IMR-90 (cell line): ENCODE measurements around the gene DLGAP4. TPM values are rescaled to one million over a fixed set of nuclear protein-coding genes. Genes with fewer than 3 reads are reported as not detected.

Experiments
- ATAC-seq: fragments of 200-7000 bp; cut with Tn5 transposase; 2 replicates; pipeline ENCODE4 v1.9.1; 2020; ENCODE audit warnings: low read depth, mild to moderate bottlenecking, moderate library complexity
- BruUV-seq: library from RNA; stranded (reverse); fragments of 400-500 nt; replicated peaks from 2 replicates; lab custom pipeline; 2021; lab: Mats Ljungman, UMichigan
- CTCF ChIA-PET: fragments of 300-600 bp; formaldehyde crosslinking; extraction: SDS; loops from one replicate; lab custom pipeline; 2021; ENCODE audit warnings: antibody characterized with exemption; lab: Yijun Ruan, JAX
- POLR2A ChIA-PET: fragments of 300-600 bp; sonication (Branson Sonifier 250); formaldehyde crosslinking; loops from one replicate; lab custom pipeline; 2022; ENCODE audit warnings: antibody characterized with exemption; ENCODE audit not compliant: unreplicated experiment; lab: Charles Lee
- DNase-seq: peaks from one replicate; pipeline ENCODE4 v3.0.0; 2013
- H2AFZ ChIP-seq: replicated peaks from 2 replicates; pipeline ENCODE3; 2013; ENCODE audit warnings: low read length, mild to moderate bottlenecking; ENCODE audit not compliant: poor library complexity
- H2AK5ac ChIP-seq: 2 replicates; pipeline ENCODE4 v1.6.1; 2013; ENCODE audit warnings: low read depth, low read length, inconsistent platforms
- H2AK9ac ChIP-seq: replicated peaks from 2 replicates; pipeline ENCODE3; 2013; ENCODE audit warnings: mild to moderate bottlenecking, low read depth, low read length, moderate library complexity; ENCODE audit not compliant: poor library complexity
- H2BK120ac ChIP-seq: 2 replicates; pipeline ENCODE4 v1.6.1; 2013; ENCODE audit warnings: low read depth, low read length, inconsistent platforms
- H2BK15ac ChIP-seq: 3 replicates; pipeline ENCODE4 v1.6.1; 2013; ENCODE audit warnings: low read depth, low read length, inconsistent platforms
- H2BK20ac ChIP-seq: 2 replicates; pipeline ENCODE4 v1.6.1; 2013; ENCODE audit warnings: low read depth, mild to moderate bottlenecking, inconsistent platforms, low read length, moderate library complexity
- H2BK5ac ChIP-seq: 2 replicates; pipeline ENCODE4 v1.6.1; 2013; ENCODE audit warnings: mild to moderate bottlenecking, low read depth, low read length, inconsistent platforms; ENCODE audit not compliant: poor library complexity, severe bottlenecking
- H3K14ac ChIP-seq: replicated peaks from 2 replicates; pipeline ENCODE4 v1.6.1; 2013; ENCODE audit warnings: low read depth, low read length, inconsistent platforms
- H3K18ac ChIP-seq: 2 replicates; pipeline ENCODE4 v1.6.1; 2013; ENCODE audit warnings: low read depth, low read length, control low read depth
- H3K23ac ChIP-seq: 2 replicates; pipeline ENCODE4 v1.6.1; 2013; ENCODE audit warnings: low read depth, low read length, inconsistent platforms
- H3K27ac ChIP-seq: 2 replicates; pipeline ENCODE4 v1.5.1; 2013; ENCODE audit warnings: mild to moderate bottlenecking, control low read depth, low read length; ENCODE audit not compliant: insufficient read depth
- H3K27me3 ChIP-seq: 2 replicates; pipeline ENCODE4 v1.6.1; 2013; ENCODE audit warnings: low read length; ENCODE audit not compliant: control insufficient read depth, insufficient read depth
- H3K36me3 ChIP-seq: 2 replicates; pipeline ENCODE4 v1.6.1; 2013; ENCODE audit warnings: low read length, mixed read lengths; ENCODE audit not compliant: control insufficient read depth, insufficient read depth
- H3K4ac ChIP-seq: 2 replicates; pipeline ENCODE4 v1.6.1; 2013; ENCODE audit warnings: low read depth, low read length, inconsistent platforms
- H3K4me1 ChIP-seq: 2 replicates; pipeline ENCODE4 v1.6.1; 2013; ENCODE audit warnings: low read length, mixed read lengths; ENCODE audit not compliant: control insufficient read depth, insufficient read depth
- H3K4me2 ChIP-seq: 2 replicates; pipeline ENCODE4 v1.6.1; 2013; ENCODE audit warnings: low read depth, mild to moderate bottlenecking, control low read depth, low read length, moderate library complexity
- H3K4me3 ChIP-seq: 2 replicates; pipeline ENCODE4 v1.5.1; 2013; ENCODE audit warnings: low read depth, mild to moderate bottlenecking, control low read depth, low read length, moderate library complexity; ENCODE audit not compliant: insufficient read depth
- H3K56ac ChIP-seq: 2 replicates; pipeline ENCODE4 v1.6.1; 2013; ENCODE audit warnings: low read length, inconsistent platforms; ENCODE audit not compliant: insufficient read depth; ENCODE audit errors: extremely low read depth
- H3K79me1 ChIP-seq, 2 experiments: 2 replicates each; pipeline ENCODE4 v1.6.1; 2013; ENCODE audit warnings: low read length in 2 of 2, inconsistent platforms in 1 of 2, low read depth in 1 of 2
- H3K9ac ChIP-seq: 2 replicates; pipeline ENCODE4 v1.6.1; 2013; ENCODE audit warnings: low read depth, low read length, control low read depth
- H3K9me1 ChIP-seq: 2 replicates; pipeline ENCODE4 v1.6.1; 2013; ENCODE audit warnings: low read length, inconsistent platforms; ENCODE audit not compliant: insufficient read depth
- H3K9me3 ChIP-seq: 2 replicates; pipeline ENCODE4 v1.6.1; 2013; ENCODE audit warnings: low read length; ENCODE audit not compliant: control insufficient read depth, insufficient read depth
- H4K20me1 ChIP-seq: 2 replicates; pipeline ENCODE4 v1.6.1; 2013; ENCODE audit warnings: low read length, inconsistent platforms; ENCODE audit not compliant: insufficient read depth
- H4K5ac ChIP-seq: 2 replicates; pipeline ENCODE4 v1.6.1; 2013; ENCODE audit warnings: mild to moderate bottlenecking, low read depth, low read length, control low read depth
- H4K8ac ChIP-seq, 2 experiments: 2 replicates each; pipeline ENCODE4 v1.6.1; 2013; ENCODE audit warnings: low read depth in 2 of 2, low read length in 2 of 2, control low read depth in 1 of 2, inconsistent platforms in 1 of 2
- H4K91ac ChIP-seq: 2 replicates; pipeline ENCODE4 v1.6.1; 2013; ENCODE audit warnings: low read depth, low read length, inconsistent platforms; ENCODE audit not compliant: insufficient read depth
- BHLHE40 ChIP-seq: fragments of 150-350 bp; IDR thresholded peaks from 2 replicates; pipeline ENCODE4 v1.6.1; 2016; ENCODE audit warnings: mild to moderate bottlenecking, low read depth, low read length
- CEBPB ChIP-seq: IDR thresholded peaks from 2 replicates; pipeline ENCODE4 v1.6.1; 2012; ENCODE audit warnings: low read depth, low read length, improper control_type of control experiment
- CTCF ChIP-seq: conservative IDR thresholded peaks from 2 replicates; pipeline ENCODE4 v1.5.1; 2012; ENCODE audit warnings: mild to moderate bottlenecking, low read depth, low read length, improper control_type of control experiment
- MAZ ChIP-seq: IDR thresholded peaks from 2 replicates; pipeline ENCODE4 v1.6.1; 2012; ENCODE audit warnings: low read depth, mild to moderate bottlenecking, low read length, improper control_type of control experiment, moderate library complexity, borderline replicate concordance
- MXI1 ChIP-seq: IDR thresholded peaks from 2 replicates; pipeline ENCODE4 v1.6.1; 2012; ENCODE audit warnings: low read depth, mild to moderate bottlenecking, low read length, moderate library complexity, borderline replicate concordance
- RCOR1 ChIP-seq: IDR thresholded peaks from 2 replicates; pipeline ENCODE4 v1.6.1; 2012; ENCODE audit warnings: mild to moderate bottlenecking, low read length, improper control_type of control experiment; ENCODE audit not compliant: insufficient replicate concordance
- SMC3 ChIP-seq: fragments of 150-350 bp; IDR thresholded peaks from 2 replicates; pipeline ENCODE4 v1.6.1; 2016; ENCODE audit warnings: low read depth, mild to moderate bottlenecking, antibody characterized with exemption, low read length, moderate library complexity
- WGBS, 2 experiments: methylation state at CpG; one replicate each; pipeline versions ENCODE4 v1.1.5 to v1.1.7; 2013; ENCODE audit warnings: missing lambda C conversion rate in 2 of 2; ENCODE audit not compliant: insufficient read length in 1 of 2; ENCODE audit errors: extremely low coverage in 2 of 2; 5-methylcytosine and 5-hydroxymethylcytosine counted together
- dilution Hi-C: fragments of 300-500 bp; cut with HindIII; formaldehyde crosslinking; loops from one replicate; pipeline ENCODE4 v1.14.3; 2018; ENCODE audit warnings: low sequenced_read_pairs; ENCODE audit not compliant: unreplicated experiment
- in situ Hi-C: fragments of 300-500 bp; cut with MboI; formaldehyde crosslinking; loops from 3 replicates; pipeline ENCODE4 v1.14.3; 2019; ENCODE audit warnings: low sequenced_read_pairs, inconsistent platforms, mixed read lengths
- intact Hi-C: fragments of 100-400 bp; cut with micrococcal nuclease; formaldehyde crosslinking; loops from 2 replicates; pipeline ENCODE4 v1.10.0; 2022
- polyA plus RNA-seq, 3 experiments: library from polyadenylated mRNA; depleted of rRNA; stranded (reverse); fragments of >200 nt; gene quantifications; 2 replicates each; pipeline ENCODE4 v1.2.3, GENCODE V29; 2012; ENCODE audit warnings: low replicate concordance in 1 of 3
- total RNA-seq: library from RNA; depleted of rRNA; stranded (reverse); fragments of >200 nt; gene quantifications from 2 replicates; pipeline ENCODE4 v1.2.3, GENCODE V29; 2012
- TF ChIP-seq, protein P1 (sequence below): fragments of 150-350 bp; IDR thresholded peaks from 2 replicates; pipeline ENCODE4 v1.6.1; 2016; ENCODE audit warnings: low read depth, mild to moderate bottlenecking, low read length, moderate library complexity, borderline replicate concordance

DLGAP4 gene
- total and polyA plus RNA-seq, 2 of the 4 experiments (the other 2 are of a cell fraction), result 32.3 to 73.2 TPM

- intact Hi-C loops, result no loop called here
- Histone ChIP-seq H3K18ac (no peak overlapping the region), H3K4ac (no peak overlapping the region), H4K91ac (no peak overlapping the region), H3K9me3 (no peaks in the 10 kb centered on the region), H3K9ac (no peak overlapping the region), H3K4me1 (no peaks in the 10 kb centered on the region), H3K27ac (no peak overlapping the region), H2AK9ac (peak overlapping the region; percentile 50), H3K9me1 (no peaks in the 10 kb centered on the region), H2AK5ac (no peak overlapping the region), H4K20me1 (no peaks in the 10 kb centered on the region), H2BK120ac (no peak overlapping the region), H2BK5ac (no peak overlapping the region), H3K14ac (no peak overlapping the region), H3K4me2 (no peak overlapping the region), H2BK20ac (no peak overlapping the region), H3K4me3 (no peak overlapping the region), H2BK15ac (no peak overlapping the region), H3K79me1 (no peaks in the 10 kb centered on the region), H3K56ac (no peak overlapping the region), H3K23ac (no peak overlapping the region), H4K8ac (no peak overlapping the region), H3K36me3 (no peaks in the 10 kb centered on the region), H3K27me3 (peaks cover 17% of the 10 kb centered on the region), H4K5ac (no peak overlapping the region), H2AFZ (no peak overlapping the region)
- ATAC-seq (no peak), DNase-seq (no peak)
- TF ChIP-seq RCOR1, result no peak
- TF ChIP-seq MAZ, result no peak
- TF ChIP-seq CEBPB, result no peak
- TF ChIP-seq BHLHE40, result no peak
- TF ChIP-seq, protein P1, sequence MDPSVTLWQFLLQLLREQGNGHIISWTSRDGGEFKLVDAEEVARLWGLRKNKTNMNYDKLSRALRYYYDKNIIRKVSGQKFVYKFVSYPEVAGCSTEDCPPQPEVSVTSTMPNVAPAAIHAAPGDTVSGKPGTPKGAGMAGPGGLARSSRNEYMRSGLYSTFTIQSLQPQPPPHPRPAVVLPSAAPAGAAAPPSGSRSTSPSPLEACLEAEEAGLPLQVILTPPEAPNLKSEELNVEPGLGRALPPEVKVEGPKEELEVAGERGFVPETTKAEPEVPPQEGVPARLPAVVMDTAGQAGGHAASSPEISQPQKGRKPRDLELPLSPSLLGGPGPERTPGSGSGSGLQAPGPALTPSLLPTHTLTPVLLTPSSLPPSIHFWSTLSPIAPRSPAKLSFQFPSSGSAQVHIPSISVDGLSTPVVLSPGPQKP, result no peak
- TF ChIP-seq MXI1, result no peak
- no peak for TF ChIP-seq SMC3
- TF ChIP-seq CTCF, result no peak
- WGBS, 2 experiments, result 56% methylated on average over 8 of the region's 24 CpGs; no CpG with 5 or more reads in 1 of the 2 experiments
- POLR2A ChIA-PET, result no interaction called here
- in situ Hi-C loops, result no loop called here
- dilution Hi-C loops, result no loop called here
- CTCF ChIA-PET, result no interaction called here
- BruUV-seq, result no TSS peak
Observed at GRCh38 chr20:36320898-36321695, 15.0 kb downstream of the DLGAP4 start.
